IMR-90 (cell line): ENCODE measurements around the gene SAMD4B. TPM values are rescaled to one million over a fixed set of nuclear protein-coding genes. Genes with fewer than 3 reads are reported as not detected.
A peak's percentile ranks its signal among the peaks of the same experiment; 100 is the strongest.

ENCODE experiments used
- ATAC-seq: fragments of 200-7000 bp; cut with Tn5 transposase; 2 replicates; pipeline ENCODE4 v1.9.1; 2020; ENCODE audit warnings: low read depth, mild to moderate bottlenecking, moderate library complexity
- BruUV-seq: library from RNA; stranded (reverse); fragments of 400-500 nt; replicated peaks from 2 replicates; lab custom pipeline; 2021; lab: Mats Ljungman, UMichigan
- CTCF ChIA-PET: fragments of 300-600 bp; formaldehyde crosslinking; extraction: SDS; loops from one replicate; lab custom pipeline; 2021; ENCODE audit warnings: antibody characterized with exemption; lab: Yijun Ruan, JAX
- POLR2A ChIA-PET: fragments of 300-600 bp; sonication (Branson Sonifier 250); formaldehyde crosslinking; loops from one replicate; lab custom pipeline; 2022; ENCODE audit warnings: antibody characterized with exemption; ENCODE audit not compliant: unreplicated experiment; lab: Charles Lee
- DNase-seq: peaks from one replicate; pipeline ENCODE4 v3.0.0; 2013
- H2AFZ ChIP-seq: replicated peaks from 2 replicates; pipeline ENCODE3; 2013; ENCODE audit warnings: low read length, mild to moderate bottlenecking; ENCODE audit not compliant: poor library complexity
- H2AK5ac ChIP-seq: 2 replicates; pipeline ENCODE4 v1.6.1; 2013; ENCODE audit warnings: low read depth, low read length, inconsistent platforms
- H2AK9ac ChIP-seq: replicated peaks from 2 replicates; pipeline ENCODE3; 2013; ENCODE audit warnings: mild to moderate bottlenecking, low read depth, low read length, moderate library complexity; ENCODE audit not compliant: poor library complexity
- H2BK120ac ChIP-seq: 2 replicates; pipeline ENCODE4 v1.6.1; 2013; ENCODE audit warnings: low read depth, low read length, inconsistent platforms
- H2BK15ac ChIP-seq: 3 replicates; pipeline ENCODE4 v1.6.1; 2013; ENCODE audit warnings: low read depth, low read length, inconsistent platforms
- H2BK20ac ChIP-seq: 2 replicates; pipeline ENCODE4 v1.6.1; 2013; ENCODE audit warnings: low read depth, mild to moderate bottlenecking, inconsistent platforms, low read length, moderate library complexity
- H2BK5ac ChIP-seq: 2 replicates; pipeline ENCODE4 v1.6.1; 2013; ENCODE audit warnings: mild to moderate bottlenecking, low read depth, low read length, inconsistent platforms; ENCODE audit not compliant: poor library complexity, severe bottlenecking
- H3K14ac ChIP-seq: replicated peaks from 2 replicates; pipeline ENCODE4 v1.6.1; 2013; ENCODE audit warnings: low read depth, low read length, inconsistent platforms
- H3K18ac ChIP-seq: 2 replicates; pipeline ENCODE4 v1.6.1; 2013; ENCODE audit warnings: low read depth, low read length, control low read depth
- H3K23ac ChIP-seq: 2 replicates; pipeline ENCODE4 v1.6.1; 2013; ENCODE audit warnings: low read depth, low read length, inconsistent platforms
- H3K27ac ChIP-seq: 2 replicates; pipeline ENCODE4 v1.5.1; 2013; ENCODE audit warnings: mild to moderate bottlenecking, control low read depth, low read length; ENCODE audit not compliant: insufficient read depth
- H3K27me3 ChIP-seq: 2 replicates; pipeline ENCODE4 v1.6.1; 2013; ENCODE audit warnings: low read length; ENCODE audit not compliant: control insufficient read depth, insufficient read depth
- H3K36me3 ChIP-seq: 2 replicates; pipeline ENCODE4 v1.6.1; 2013; ENCODE audit warnings: low read length, mixed read lengths; ENCODE audit not compliant: control insufficient read depth, insufficient read depth
- H3K4ac ChIP-seq: 2 replicates; pipeline ENCODE4 v1.6.1; 2013; ENCODE audit warnings: low read depth, low read length, inconsistent platforms
- H3K4me1 ChIP-seq: 2 replicates; pipeline ENCODE4 v1.6.1; 2013; ENCODE audit warnings: low read length, mixed read lengths; ENCODE audit not compliant: control insufficient read depth, insufficient read depth
- H3K4me2 ChIP-seq: 2 replicates; pipeline ENCODE4 v1.6.1; 2013; ENCODE audit warnings: low read depth, mild to moderate bottlenecking, control low read depth, low read length, moderate library complexity
- H3K4me3 ChIP-seq: 2 replicates; pipeline ENCODE4 v1.5.1; 2013; ENCODE audit warnings: low read depth, mild to moderate bottlenecking, control low read depth, low read length, moderate library complexity; ENCODE audit not compliant: insufficient read depth
- H3K56ac ChIP-seq: 2 replicates; pipeline ENCODE4 v1.6.1; 2013; ENCODE audit warnings: low read length, inconsistent platforms; ENCODE audit not compliant: insufficient read depth; ENCODE audit errors: extremely low read depth
- H3K79me1 ChIP-seq, 2 experiments: 2 replicates each; pipeline ENCODE4 v1.6.1; 2013; ENCODE audit warnings: low read length in 2 of 2, inconsistent platforms in 1 of 2, low read depth in 1 of 2
- H3K9ac ChIP-seq: 2 replicates; pipeline ENCODE4 v1.6.1; 2013; ENCODE audit warnings: low read depth, low read length, control low read depth
- H3K9me1 ChIP-seq: 2 replicates; pipeline ENCODE4 v1.6.1; 2013; ENCODE audit warnings: low read length, inconsistent platforms; ENCODE audit not compliant: insufficient read depth
- H3K9me3 ChIP-seq: 2 replicates; pipeline ENCODE4 v1.6.1; 2013; ENCODE audit warnings: low read length; ENCODE audit not compliant: control insufficient read depth, insufficient read depth
- H4K20me1 ChIP-seq: 2 replicates; pipeline ENCODE4 v1.6.1; 2013; ENCODE audit warnings: low read length, inconsistent platforms; ENCODE audit not compliant: insufficient read depth
- H4K5ac ChIP-seq: 2 replicates; pipeline ENCODE4 v1.6.1; 2013; ENCODE audit warnings: mild to moderate bottlenecking, low read depth, low read length, control low read depth
- H4K8ac ChIP-seq, 2 experiments: 2 replicates each; pipeline ENCODE4 v1.6.1; 2013; ENCODE audit warnings: low read depth in 2 of 2, low read length in 2 of 2, control low read depth in 1 of 2, inconsistent platforms in 1 of 2
- H4K91ac ChIP-seq: 2 replicates; pipeline ENCODE4 v1.6.1; 2013; ENCODE audit warnings: low read depth, low read length, inconsistent platforms; ENCODE audit not compliant: insufficient read depth
- CHD1 ChIP-seq: IDR thresholded peaks from 2 replicates; pipeline ENCODE4 v1.6.1; 2012; ENCODE audit warnings: low read depth, low read length, improper control_type of control experiment
- CTCF ChIP-seq: conservative IDR thresholded peaks from 2 replicates; pipeline ENCODE4 v1.5.1; 2012; ENCODE audit warnings: mild to moderate bottlenecking, low read depth, low read length, improper control_type of control experiment
- ELK1 ChIP-seq: fragments of 150-350 bp; IDR thresholded peaks from 2 replicates; pipeline ENCODE4 v1.6.1; 2016; ENCODE audit warnings: low read depth, mild to moderate bottlenecking, low read length, moderate library complexity, borderline replicate concordance
- FOS ChIP-seq: fragments of 150-350 bp; IDR thresholded peaks from 2 replicates; pipeline ENCODE4 v1.6.1; 2016; ENCODE audit warnings: low read depth, low read length
- MAFK ChIP-seq: IDR thresholded peaks from 2 replicates; pipeline ENCODE4 v1.6.1; 2012; ENCODE audit warnings: low read depth, low read length, improper control_type of control experiment
- MAZ ChIP-seq: IDR thresholded peaks from 2 replicates; pipeline ENCODE4 v1.6.1; 2012; ENCODE audit warnings: low read depth, mild to moderate bottlenecking, low read length, improper control_type of control experiment, moderate library complexity, borderline replicate concordance
- POLR2A ChIP-seq: IDR thresholded peaks from 2 replicates; pipeline ENCODE4 v1.6.1; 2012; ENCODE audit warnings: mild to moderate bottlenecking, low read depth, low read length
- RAD21 ChIP-seq: IDR thresholded peaks from 2 replicates; pipeline ENCODE4 v1.6.1; 2012; ENCODE audit warnings: low read length, improper control_type of control experiment
- RCOR1 ChIP-seq: IDR thresholded peaks from 2 replicates; pipeline ENCODE4 v1.6.1; 2012; ENCODE audit warnings: mild to moderate bottlenecking, low read length, improper control_type of control experiment; ENCODE audit not compliant: insufficient replicate concordance
- RFX5 ChIP-seq: IDR thresholded peaks from 2 replicates; pipeline ENCODE4 v1.8.0; 2012; ENCODE audit warnings: low read depth, mild to moderate bottlenecking, low read length, moderate library complexity
- SMC3 ChIP-seq: fragments of 150-350 bp; IDR thresholded peaks from 2 replicates; pipeline ENCODE4 v1.6.1; 2016; ENCODE audit warnings: low read depth, mild to moderate bottlenecking, antibody characterized with exemption, low read length, moderate library complexity
- USF2 ChIP-seq: fragments of 150-350 bp; IDR thresholded peaks from 2 replicates; pipeline ENCODE4 v1.6.1; 2017; ENCODE audit warnings: mild to moderate bottlenecking, antibody characterized with exemption, low read length, low read depth
- WGBS, 2 experiments: methylation state at CpG; one replicate each; pipeline versions ENCODE4 v1.1.5 to v1.1.7; 2013; ENCODE audit warnings: missing lambda C conversion rate in 2 of 2; ENCODE audit not compliant: insufficient read length in 1 of 2; ENCODE audit errors: extremely low coverage in 2 of 2; 5-methylcytosine and 5-hydroxymethylcytosine counted together
- dilution Hi-C: fragments of 300-500 bp; cut with HindIII; formaldehyde crosslinking; loops from one replicate; pipeline ENCODE4 v1.14.3; 2018; ENCODE audit warnings: low sequenced_read_pairs; ENCODE audit not compliant: unreplicated experiment
- in situ Hi-C: fragments of 300-500 bp; cut with MboI; formaldehyde crosslinking; loops from 3 replicates; pipeline ENCODE4 v1.14.3; 2019; ENCODE audit warnings: low sequenced_read_pairs, inconsistent platforms, mixed read lengths
- intact Hi-C: fragments of 100-400 bp; cut with micrococcal nuclease; formaldehyde crosslinking; loops from 2 replicates; pipeline ENCODE4 v1.10.0; 2022
- polyA plus RNA-seq, 3 experiments: library from polyadenylated mRNA; depleted of rRNA; stranded (reverse); fragments of >200 nt; gene quantifications; 2 replicates each; pipeline ENCODE4 v1.2.3, GENCODE V29; 2012; ENCODE audit warnings: low replicate concordance in 1 of 3
- total RNA-seq: library from RNA; depleted of rRNA; stranded (reverse); fragments of >200 nt; gene quantifications from 2 replicates; pipeline ENCODE4 v1.2.3, GENCODE V29; 2012

The SAMD4B gene
- total and polyA plus RNA-seq, 2 of the 4 experiments (the other 2 are of a cell fraction), result 18.3 to 97.2 TPM

GRCh38 chr19:39415111-39416046, 73.2 kb downstream of the SAMD4B start:
- dilution Hi-C loops, result no loop called here

More at GRCh38 chr19:39415111-39416046, 73.2 kb downstream of the SAMD4B start:
- no peak overlapping the region for H2BK120ac ChIP-seq
- BruUV-seq, result no TSS peak
- H3K14ac ChIP-seq, result peak overlapping the region; percentile 10; the same call in 1 of the 2 replicates
- H4K20me1 ChIP-seq, result peaks cover 46% of the 10 kb centered on the region
- H3K4ac ChIP-seq, result peak overlapping the region; percentile 98
- no peak overlapping the region for H4K5ac ChIP-seq
- no peaks in the 10 kb centered on the region for H3K9me3 ChIP-seq
- peak overlapping the region; percentile 72 for H3K4me2 ChIP-seq
- peak overlapping the region; percentile 69 for H2AK5ac ChIP-seq
- peak overlapping the region; percentile 98 for H3K27ac ChIP-seq
- H3K9me1 ChIP-seq, result peaks cover 12% of the 10 kb centered on the region; the same call in 1 of the 2 replicates
- peak overlapping the region; percentile 91 for H2AK9ac ChIP-seq
- no peaks in the 10 kb centered on the region for H3K27me3 ChIP-seq
- in situ Hi-C loops, result no loop called here
- 57% methylated on average over 21 of the region's 35 CpGs; no CpG with 5 or more reads in 1 of the 2 experiments for WGBS, 2 experiments
- H2AFZ ChIP-seq, result no peak overlapping the region
- H3K56ac ChIP-seq, result no peak overlapping the region
- H3K4me3 ChIP-seq, result peak overlapping the region; percentile 90; the same call in 1 of the 2 replicates
- H4K8ac ChIP-seq, result no peak overlapping the region
- DNase-seq, result no peak
- H3K18ac ChIP-seq, result no peak overlapping the region
- H3K23ac ChIP-seq, result peak overlapping the region; percentile 49
- peak; percentile 45; the same call in 1 of the 2 replicates for TF ChIP-seq POLR2A
- TF ChIP-seq ELK1, result no peak
- TF ChIP-seq RAD21, result peak; percentile 4; the same call in 1 of the 2 replicates
- no peak for TF ChIP-seq RFX5
- TF ChIP-seq FOS, result no peak
- no peak for TF ChIP-seq MAFK
- no peak for TF ChIP-seq SMC3
- no peak for TF ChIP-seq RCOR1
- no peak for TF ChIP-seq CHD1
- no peak for TF ChIP-seq USF2
- TF ChIP-seq MAZ, result peak; percentile 44; the same call in 1 of the 2 replicates
- 0 out of 2 replicates have a peak, but pooled peaks have one; percentile 10 for TF ChIP-seq CTCF
- H4K91ac ChIP-seq, result no peak overlapping the region
- POLR2A ChIA-PET, result interaction anchor here (0.5 kb wide), 1 partner anchor 98 kb away, joined by 4 read pairs; no protein-coding TSS in a partner anchor
- no peak overlapping the region for H2BK5ac ChIP-seq
- intact Hi-C loops, result no loop called here
- no peak overlapping the region for H2BK20ac ChIP-seq
- CTCF ChIA-PET, result no interaction called here
- no peak for ATAC-seq
- peaks cover 13 to 74% of the 10 kb centered on the region in 2 experiments for H3K79me1 ChIP-seq
- H3K36me3 ChIP-seq, result peaks cover 41% of the 10 kb centered on the region
- H3K9ac ChIP-seq, result peak overlapping the region; percentile 99; the same call in 1 of the 2 replicates
- peaks cover 22% of the 10 kb centered on the region for H3K4me1 ChIP-seq
- H2BK15ac ChIP-seq, result no peak overlapping the region
